Measurements from ENCODE around the gene EXOSC2.
A peak's percentile ranks its signal among the peaks of the same experiment; 100 is the strongest.

Gene EXOSC2

GRCh38 chr9:130693426-130694191, at the start of gene EXOSC2:
EXOSC2 (plus strand) TSS chr9:130693780; CDS start chr9:130693792, 12 bp downstream.
- DNase-seq (ENCODE audit: low read depth in 2 of 2) = peak; percentile 92

DNA sequence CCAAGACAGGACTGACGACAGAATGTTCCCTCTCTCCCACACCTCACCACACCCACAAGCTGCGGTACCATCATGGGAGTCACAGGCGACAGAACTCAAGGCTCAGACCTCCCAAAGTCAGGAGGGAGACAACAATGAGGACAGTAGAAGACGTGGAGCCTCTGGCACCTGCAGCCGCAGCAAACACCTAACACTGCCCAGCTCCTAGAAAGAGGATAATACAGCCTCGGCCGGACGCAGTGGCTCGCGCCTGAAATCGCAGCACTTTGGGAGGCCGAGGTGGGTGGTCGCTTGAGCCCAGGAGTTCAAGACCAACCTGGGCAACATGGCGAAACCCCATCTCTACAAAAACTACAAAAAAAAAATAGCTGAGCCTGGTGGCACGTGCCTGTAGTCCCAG, 42.4 kb upstream of the EXOSC2 start:
- no peak for DNase-seq (ENCODE audit: low read depth in 2 of 2)

DNA sequence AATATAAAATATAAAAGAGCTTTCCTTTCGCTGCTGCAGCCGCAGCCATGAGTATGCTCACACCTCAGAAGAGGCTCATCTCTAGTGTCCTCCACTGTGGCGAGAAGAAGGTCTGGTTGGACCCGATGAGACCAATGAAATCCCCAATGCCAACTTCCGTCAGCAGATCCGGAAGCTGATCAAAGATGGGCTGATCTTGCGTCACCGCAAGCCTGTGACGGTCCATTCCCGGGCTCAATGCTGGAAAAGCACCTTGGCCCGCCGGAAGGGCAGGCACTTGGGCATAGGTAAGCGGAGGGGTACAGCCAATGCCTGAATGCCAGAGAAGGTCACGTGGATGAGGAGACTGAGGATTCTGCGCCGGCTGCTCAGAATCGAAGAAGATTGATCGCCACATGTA, 41.8 kb upstream of the EXOSC2 start:
- DNase-seq (ENCODE audit: low read depth in 2 of 2) = no peak

GRCh38 chr9:130654879-130655278, 38.7 kb upstream of the EXOSC2 start:
- no peak for DNase-seq (ENCODE audit: low read depth in 2 of 2)

GRCh38 chr9:130658893-130659698, 34.5 kb upstream of the EXOSC2 start:
- DNase-seq (ENCODE audit: low read depth in 2 of 2) = no peak

DNA sequence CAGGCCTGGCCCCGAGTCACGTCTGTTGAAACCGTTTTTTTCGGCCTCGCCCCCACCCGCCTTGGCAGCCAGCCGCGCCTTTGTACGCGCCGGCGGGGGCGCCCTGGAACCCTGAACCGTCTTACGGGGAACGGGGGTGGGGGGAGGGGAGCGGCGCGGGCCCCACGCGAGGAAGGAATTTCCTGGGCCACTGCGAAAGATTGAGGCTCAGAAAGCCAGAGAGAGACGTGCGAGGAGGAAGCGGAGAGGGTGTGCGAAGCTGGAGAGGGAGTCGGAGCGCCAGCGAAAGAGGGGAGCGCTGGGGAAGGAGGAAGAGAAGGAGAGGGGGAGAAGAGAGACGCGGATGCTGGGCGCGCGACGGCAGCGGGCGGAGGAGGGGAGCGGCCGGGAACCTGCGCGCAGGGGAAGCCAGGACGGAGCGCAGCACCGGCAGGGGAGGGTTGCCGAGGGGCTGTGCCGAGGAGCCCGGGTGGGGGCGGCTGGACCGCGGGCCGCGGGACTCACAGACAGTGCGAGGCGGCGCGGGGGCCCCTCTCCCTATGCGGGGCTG, 33.8 kb upstream of the EXOSC2 start:
- DNase-seq (ENCODE audit: low read depth in 2 of 2) = no peak

- DNase-seq (ENCODE audit: low read depth in 2 of 2) = no peak
Measured at GRCh38 chr9:130660326-130660682, 33.3 kb upstream of the EXOSC2 start.

DNA sequence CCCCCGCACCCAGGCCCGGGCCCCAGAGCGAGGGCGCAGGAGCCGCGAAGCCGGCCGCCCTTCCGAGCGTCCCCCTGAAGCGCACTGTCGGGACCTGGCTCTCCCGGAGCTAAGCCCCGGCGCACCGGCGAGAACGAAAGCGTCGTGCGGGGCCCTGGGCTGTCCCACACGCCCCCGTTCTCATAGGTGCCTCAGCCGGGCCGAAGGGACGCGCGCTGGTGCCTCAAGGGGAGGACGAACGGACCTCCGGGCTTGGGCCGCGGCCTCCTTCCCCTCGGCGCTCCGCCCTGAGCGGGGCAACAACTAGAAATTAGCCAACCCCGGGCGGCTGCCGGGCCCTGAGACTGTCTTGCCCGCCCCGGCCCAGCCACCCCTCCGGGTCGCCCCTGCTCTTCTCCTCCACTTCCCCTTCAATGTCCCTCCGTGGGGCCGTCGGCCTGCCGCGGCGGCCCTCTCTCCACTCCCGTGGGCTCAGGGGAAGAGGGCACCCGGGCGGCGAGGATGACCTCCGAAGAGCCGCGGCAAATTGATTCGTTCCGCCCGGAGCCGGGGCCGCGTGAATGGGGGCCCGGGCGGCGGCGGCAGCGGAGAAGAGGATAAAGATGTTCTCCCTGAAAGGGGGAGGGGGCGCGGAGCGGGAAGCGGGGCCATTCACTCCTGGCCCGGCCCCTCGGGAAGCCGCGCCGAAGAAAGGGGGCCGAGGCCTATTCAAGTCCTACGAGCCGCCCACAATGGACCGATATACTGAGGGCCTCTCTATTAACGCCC, 32.7 kb upstream of the EXOSC2 start:
- DNase-seq (ENCODE audit: low read depth in 2 of 2) = no peak

DNA sequence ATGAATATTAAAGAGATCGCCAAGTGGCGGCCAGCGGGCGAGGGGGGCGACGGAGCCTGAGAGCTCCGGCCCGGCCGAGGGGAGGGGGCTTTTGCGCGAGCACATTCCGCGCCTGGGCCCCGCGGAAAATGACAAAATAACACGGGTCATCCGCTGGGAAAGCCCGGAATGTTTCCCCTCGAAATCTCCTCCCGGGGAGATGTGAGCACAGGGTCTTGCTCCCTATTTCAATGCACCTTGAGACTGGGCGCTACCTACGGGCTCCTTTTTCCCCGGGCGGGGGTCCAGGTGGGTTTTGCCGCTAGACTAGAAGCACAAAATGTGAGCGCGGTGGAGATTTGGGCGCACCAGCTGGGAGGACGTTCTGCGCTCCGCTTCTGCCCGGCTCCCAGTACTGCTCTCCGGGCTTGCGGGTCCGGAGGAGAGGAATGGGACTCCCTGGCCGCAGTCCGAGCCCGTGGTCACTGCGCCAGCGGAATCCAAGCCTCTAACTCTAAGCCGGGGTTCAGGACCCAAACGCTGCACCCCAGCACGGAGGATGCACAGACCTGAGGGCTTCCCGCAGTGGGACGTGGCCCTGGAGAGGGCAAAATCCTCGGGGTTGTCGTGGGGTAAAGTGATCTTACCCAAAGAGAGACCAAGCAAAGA, 32.0 kb upstream of the EXOSC2 start:
- DNase-seq (ENCODE audit: low read depth in 2 of 2) = no peak

- DNase-seq (ENCODE audit: low read depth in 2 of 2) = no peak
Measured at GRCh38 chr9:130662099-130662969, 31.2 kb upstream of the EXOSC2 start.

GRCh38 chr9:130662970-130663257, 30.7 kb upstream of the EXOSC2 start:
- no peak for DNase-seq (ENCODE audit: low read depth in 2 of 2)

GRCh38 chr9:130663258-130663976, 30.2 kb upstream of the EXOSC2 start:
- DNase-seq (ENCODE audit: low read depth in 2 of 2) = no peak

DNA sequence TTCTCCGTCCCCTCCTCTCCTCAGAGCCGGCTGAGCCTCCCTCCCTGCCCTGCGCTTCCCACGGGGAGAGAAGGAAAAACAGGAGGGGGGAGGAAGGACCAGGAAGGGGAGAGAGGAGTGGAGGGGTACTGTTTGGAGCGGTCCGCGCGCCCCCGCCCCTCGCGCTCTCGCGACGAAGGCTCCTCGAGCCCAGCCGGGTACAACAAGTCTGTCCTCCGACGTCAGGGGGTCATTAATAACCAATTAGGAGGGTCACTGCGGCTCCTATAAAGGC, 29.7 kb upstream of the EXOSC2 start:
- DNase-seq (ENCODE audit: low read depth in 2 of 2) = no peak

DNA sequence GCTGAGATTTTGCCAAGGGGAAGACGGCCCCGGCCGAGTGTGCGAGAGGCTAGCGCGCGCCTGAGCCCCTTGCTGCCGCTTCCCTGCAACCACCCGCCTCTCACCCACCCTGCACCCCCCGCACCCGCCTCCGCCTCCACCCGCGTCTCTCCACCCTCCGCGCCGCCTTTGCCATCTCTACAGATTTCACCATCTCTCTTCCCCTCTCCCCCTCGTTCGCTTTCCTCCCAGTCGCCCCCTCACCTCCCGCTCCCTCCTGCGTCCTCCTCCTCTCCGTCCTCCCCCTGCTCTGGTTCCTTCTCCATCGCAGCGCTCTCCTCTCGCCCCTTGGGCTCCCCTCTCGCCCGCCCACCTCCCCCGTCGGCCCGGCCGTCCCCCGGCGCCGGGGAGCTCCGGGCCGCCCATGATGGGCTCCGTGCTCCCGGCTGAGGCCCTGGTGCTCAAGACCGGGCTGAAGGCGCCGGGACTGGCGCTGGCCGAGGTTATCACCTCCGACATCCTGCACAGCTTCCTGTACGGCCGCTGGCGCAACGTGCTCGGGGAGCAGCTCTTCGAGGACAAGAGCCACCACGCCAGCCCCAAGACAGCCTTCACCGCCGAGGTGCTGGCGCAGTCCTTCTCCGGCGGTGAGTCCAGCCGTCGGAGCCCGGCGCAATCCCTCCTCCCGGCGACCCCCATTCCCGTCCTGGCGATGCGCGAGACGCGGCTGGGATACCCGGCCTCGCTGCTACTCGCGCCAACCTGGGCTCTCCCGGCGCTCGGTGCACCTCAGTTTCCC, 29.1 kb upstream of the EXOSC2 start, which contains the start of gene PRDM12:
Gene PRDM12, plus strand, starts transcription at position 344 of the 778 bp plus-strand sequence. Its CDS starts 60 bp downstream, at position 404.
- no peak for DNase-seq (ENCODE audit: low read depth in 2 of 2)

DNA sequence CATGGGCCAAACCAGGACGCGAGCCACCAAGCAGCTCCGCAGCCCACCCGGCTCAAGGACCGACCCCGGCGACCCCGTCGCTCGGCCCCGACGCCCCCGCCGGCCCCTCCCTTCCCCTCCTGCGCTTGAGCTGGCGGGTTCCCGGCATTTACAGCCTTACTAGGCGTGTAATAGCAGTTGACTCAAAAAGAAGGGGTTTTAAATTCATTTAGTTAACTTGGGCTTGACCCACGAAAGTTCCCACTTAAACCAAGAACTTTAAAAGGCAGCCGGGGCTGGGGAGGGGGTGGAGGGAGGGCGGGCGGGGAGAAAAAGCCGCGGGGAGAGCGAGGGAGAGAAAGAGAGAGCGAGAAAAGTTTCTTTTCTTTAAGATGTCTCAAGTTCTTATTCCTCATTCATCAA, 28.6 kb upstream of the EXOSC2 start:
- DNase-seq (ENCODE audit: low read depth in 2 of 2) = no peak

DNA sequence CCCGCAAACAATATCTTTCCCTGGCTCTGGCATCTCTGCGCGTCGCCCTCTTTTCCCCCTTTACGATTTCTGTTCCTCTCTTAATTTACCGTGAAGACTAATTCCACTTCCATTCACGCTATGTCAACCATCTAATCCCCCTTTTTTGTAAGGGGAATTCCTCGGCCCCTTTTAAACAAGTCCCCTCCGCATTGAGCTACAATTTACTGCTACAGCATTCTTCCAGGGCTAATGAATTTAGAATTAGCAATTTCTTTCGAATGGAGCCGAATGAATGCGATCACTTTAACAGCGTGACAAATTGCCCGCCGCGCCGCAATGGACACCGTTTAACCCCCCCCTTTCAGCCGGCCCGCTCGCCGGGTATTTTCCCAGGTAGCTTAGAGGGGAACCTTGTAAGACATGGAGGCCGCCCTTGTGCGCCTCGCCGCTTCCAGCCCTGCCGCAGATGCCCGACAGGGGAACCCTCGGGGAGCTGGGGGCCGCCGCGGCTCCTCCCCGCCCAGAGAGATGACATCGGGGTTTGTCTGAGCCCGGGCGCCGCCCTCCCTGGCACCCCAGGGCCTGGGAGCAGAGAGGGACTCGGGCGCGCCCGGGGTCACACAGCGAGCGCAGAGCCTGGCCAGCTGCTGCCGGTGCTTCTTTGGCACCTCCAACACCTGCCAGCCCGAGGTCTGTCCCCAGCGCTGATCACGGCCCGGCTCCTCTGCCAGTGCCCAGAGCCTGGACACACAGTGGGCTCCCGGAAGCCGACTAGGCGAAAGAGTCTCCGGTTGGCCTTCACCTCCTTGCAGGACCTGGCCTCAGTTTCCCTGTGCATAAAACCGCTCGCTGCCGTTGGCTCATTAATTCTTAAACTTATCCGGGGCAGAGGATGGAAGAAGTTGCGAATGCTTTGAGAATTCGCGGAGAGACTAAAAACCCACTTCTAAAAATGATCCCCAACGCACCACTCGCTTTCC, 27.9 kb upstream of the EXOSC2 start:
- DNase-seq (ENCODE audit: low read depth in 2 of 2) = no peak

DNA sequence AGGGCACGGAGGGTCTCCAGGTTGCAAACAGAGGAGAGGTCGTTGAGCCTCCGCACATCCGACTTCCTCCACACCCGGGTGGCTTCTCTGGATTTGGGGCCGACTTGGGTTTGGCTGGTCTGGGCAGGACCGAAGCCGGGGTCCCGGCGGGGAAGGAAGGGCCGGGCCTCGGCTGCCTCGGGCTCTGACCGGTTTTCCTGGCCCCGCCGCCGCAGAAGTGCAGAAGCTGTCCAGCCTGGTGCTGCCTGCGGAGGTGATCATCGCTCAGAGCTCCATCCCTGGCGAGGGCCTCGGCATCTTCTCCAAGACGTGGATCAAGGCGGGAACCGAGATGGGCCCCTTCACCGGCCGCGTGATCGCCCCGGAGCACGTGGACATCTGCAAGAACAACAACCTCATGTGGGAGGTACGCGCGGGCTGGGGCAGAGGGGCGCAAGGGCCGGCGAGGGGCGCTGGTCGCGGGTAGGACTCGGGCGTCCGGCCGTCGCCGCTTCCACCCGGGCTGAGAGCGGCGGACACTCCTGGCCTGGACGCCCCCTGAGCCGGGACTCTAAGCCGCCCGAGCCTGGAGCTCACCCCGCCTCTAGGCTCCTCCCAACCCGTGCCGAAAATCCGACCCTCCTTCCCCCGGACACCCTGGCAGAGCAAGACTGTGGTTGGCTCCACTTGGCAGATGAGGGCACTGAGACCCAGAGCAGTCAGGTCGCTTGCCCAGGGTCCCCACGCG, 27.0 kb upstream of the EXOSC2 start:
- no peak for DNase-seq (ENCODE audit: low read depth in 2 of 2)

- DNase-seq (ENCODE audit: low read depth in 2 of 2) = no peak
Measured at GRCh38 chr9:130667120-130667435, 26.5 kb upstream of the EXOSC2 start.

All from stimulated activated CD8-positive, alpha-beta memory T cell treated with anti-CD3 and anti-CD28 coated beads, Interleukin-7, amount 100 ng/mL, for 1 hour (primary cell).